ENCODE results near the gene MSRB3.

Gene MSRB3

GRCh38 chr12:65495233-65495632, 216.8 kb downstream of the MSRB3 start:
- no peak for DNase-seq (ENCODE audit: low read depth in 2 of 2)

GRCh38 chr12:65496617-65497016, 218.1 kb downstream of the MSRB3 start:
- DNase-seq (ENCODE audit: low read depth in 2 of 2), result no peak

GRCh38 chr12:65497660-65498059, 219.2 kb downstream of the MSRB3 start:
- DNase-seq (ENCODE audit: low read depth in 2 of 2), result no peak

GRCh38 chr12:65499167-65499566, 220.7 kb downstream of the MSRB3 start:
- no peak for DNase-seq (ENCODE audit: low read depth in 2 of 2)

- peak in 1 of 2 experiments; percentile 40 for DNase-seq (ENCODE audit: low read depth in 2 of 2)
Measured at GRCh38 chr12:65500091-65500900, 221.8 kb downstream of the MSRB3 start.

- DNase-seq (ENCODE audit: low read depth in 2 of 2), result no peak
Measured at GRCh38 chr12:65501093-65501621, 222.7 kb downstream of the MSRB3 start.

- no peak for DNase-seq (ENCODE audit: low read depth in 2 of 2)
Measured at GRCh38 chr12:65501935-65502334, 223.5 kb downstream of the MSRB3 start.

- no peak for DNase-seq (ENCODE audit: low read depth in 2 of 2)
Measured at GRCh38 chr12:65504417-65504816, 225.9 kb downstream of the MSRB3 start.

GRCh38 chr12:65505386-65506121, 227.1 kb downstream of the MSRB3 start:
- DNase-seq (ENCODE audit: low read depth in 2 of 2), result no peak

GRCh38 chr12:65508276-65509035, 230.0 kb downstream of the MSRB3 start:
- peak in 1 of 2 experiments; percentile 40 for DNase-seq (ENCODE audit: low read depth in 2 of 2)

- no peak for DNase-seq (ENCODE audit: low read depth in 2 of 2)
Measured at GRCh38 chr12:65510007-65510406, 231.5 kb downstream of the MSRB3 start.

- DNase-seq (ENCODE audit: low read depth in 2 of 2), result peak in 1 of 2 experiments; percentile 37
Measured at GRCh38 chr12:65510584-65511050, 232.1 kb downstream of the MSRB3 start.

- peak; percentile 83 to 84 for DNase-seq (ENCODE audit: low read depth in 2 of 2)
Measured at GRCh38 chr12:65511134-65511834, 232.8 kb downstream of the MSRB3 start.

GRCh38 chr12:65511912-65512311, 233.4 kb downstream of the MSRB3 start:
- no peak for DNase-seq (ENCODE audit: low read depth in 2 of 2)
